ENCODE data around the gene NUDT15.

GRCh38 chr13:48040896-48041295 is 3.4 kb downstream of the NUDT15 start:
- no peak for TF ChIP-seq EP300 (IDR thresholded peaks at IDR 0.05)
- TF ChIP-seq, protein P1, sequence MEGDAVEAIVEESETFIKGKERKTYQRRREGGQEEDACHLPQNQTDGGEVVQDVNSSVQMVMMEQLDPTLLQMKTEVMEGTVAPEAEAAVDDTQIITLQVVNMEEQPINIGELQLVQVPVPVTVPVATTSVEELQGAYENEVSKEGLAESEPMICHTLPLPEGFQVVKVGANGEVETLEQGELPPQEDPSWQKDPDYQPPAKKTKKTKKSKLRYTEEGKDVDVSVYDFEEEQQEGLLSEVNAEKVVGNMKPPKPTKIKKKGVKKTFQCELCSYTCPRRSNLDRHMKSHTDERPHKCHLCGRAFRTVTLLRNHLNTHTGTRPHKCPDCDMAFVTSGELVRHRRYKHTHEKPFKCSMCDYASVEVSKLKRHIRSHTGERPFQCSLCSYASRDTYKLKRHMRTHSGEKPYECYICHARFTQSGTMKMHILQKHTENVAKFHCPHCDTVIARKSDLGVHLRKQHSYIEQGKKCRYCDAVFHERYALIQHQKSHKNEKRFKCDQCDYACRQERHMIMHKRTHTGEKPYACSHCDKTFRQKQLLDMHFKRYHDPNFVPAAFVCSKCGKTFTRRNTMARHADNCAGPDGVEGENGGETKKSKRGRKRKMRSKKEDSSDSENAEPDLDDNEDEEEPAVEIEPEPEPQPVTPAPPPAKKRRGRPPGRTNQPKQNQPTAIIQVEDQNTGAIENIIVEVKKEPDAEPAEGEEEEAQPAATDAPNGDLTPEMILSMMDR (IDR thresholded peaks at IDR 0.05) = no peak

Data from suprapubic skin (tissue), 3 donors.